ENCODE data around the gene IZUMO1R. TPM values are rescaled to one million over a fixed set of nuclear protein-coding genes. Genes with fewer than 3 reads are reported as not detected.
"Not testable (repeated sequence)": the region's sequence is repeated elsewhere in the genome, so short reads cannot be mapped to it uniquely, and the experiment has no call there.

Gene IZUMO1R
- total RNA-seq, 1 donor from 2014 or later = not detected

GRCh38 chr11:94342250-94342649 lies 37.9 kb downstream of the IZUMO1R start:
- no peak for DNase-seq (ENCODE audit: low spot score in 2 of 2, unreplicated experiment in 2 of 2)
- no peak for TF ChIP-seq CTCF (IDR thresholded peaks at IDR 0.05; ENCODE audit: unreplicated experiment)
- no peaks in the 10 kb centered on the region for H3K36me3 Mint-ChIP-seq
- no peaks in the 10 kb centered on the region for H3K27me3 Mint-ChIP-seq (ENCODE audit: low read depth)
- no peak overlapping the region for H3K27ac Mint-ChIP-seq
- no peaks in the 10 kb centered on the region for H3K4me1 Mint-ChIP-seq
- peaks cover 21% of the 10 kb centered on the region for H3K9me3 Mint-ChIP-seq
- no peak overlapping the region for H3K4me3 Mint-ChIP-seq

GRCh38 chr11:94343495-94343894 lies 39.1 kb downstream of the IZUMO1R start:
- Mint-ChIP-seq H3K4me1 (no peaks in the 10 kb centered on the region), H3K27me3 (ENCODE audit: low read depth) (no peaks in the 10 kb centered on the region), H3K27ac (no peak overlapping the region), H3K36me3 (no peaks in the 10 kb centered on the region), H3K4me3 (no peak overlapping the region), H3K9me3 (peaks cover 25% of the 10 kb centered on the region)
- no peak for TF ChIP-seq CTCF (IDR thresholded peaks at IDR 0.05; ENCODE audit: unreplicated experiment)
- no peak for DNase-seq (ENCODE audit: low spot score in 2 of 2, unreplicated experiment in 2 of 2)

GRCh38 chr11:94346311-94346710 lies 41.9 kb downstream of the IZUMO1R start:
- peaks cover 20% of the 10 kb centered on the region for H3K9me3 Mint-ChIP-seq
- H3K36me3 Mint-ChIP-seq; H3K4me3 Mint-ChIP-seq; H3K27me3 Mint-ChIP-seq (ENCODE audit: low read depth); H3K4me1 Mint-ChIP-seq; H3K27ac Mint-ChIP-seq; DNase-seq (ENCODE audit: low spot score in 2 of 2, unreplicated experiment in 2 of 2): not testable (repeated sequence)

GRCh38 chr11:94350850-94351563 lies 46.6 kb downstream of the IZUMO1R start:
- not testable (repeated sequence) for H3K4me3 Mint-ChIP-seq; DNase-seq (ENCODE audit: low spot score in 2 of 2, unreplicated experiment in 2 of 2); H3K27ac Mint-ChIP-seq; H3K36me3 Mint-ChIP-seq; H3K27me3 Mint-ChIP-seq (ENCODE audit: low read depth); H3K4me1 Mint-ChIP-seq
- peaks cover 16% of the 10 kb centered on the region for H3K9me3 Mint-ChIP-seq

Other genes starting within 250 kb of the IZUMO1R start
- gene PANX1, start 175.7 kb upstream of the IZUMO1R start, total RNA-seq = 40.1 to 42.9 TPM (median 41.2 TPM) in 3 replicates
- 0.09 to 0.18 TPM (median 0.11 TPM) in 3 replicates for gene GPR83, start 96.8 kb downstream of the IZUMO1R start, total RNA-seq
- 36.4 to 39.4 TPM (median 39.2 TPM) in 3 replicates for gene MRE11, start 189.3 kb downstream of the IZUMO1R start, total RNA-seq
- 16.6 to 18.9 TPM (median 16.6 TPM) in 3 replicates for gene ANKRD49, start 189.4 kb downstream of the IZUMO1R start, total RNA-seq
- gene C11orf97, start 207.9 kb downstream of the IZUMO1R start, total RNA-seq = not detected in 3 replicates
- gene FUT4, start 239.3 kb downstream of the IZUMO1R start, total RNA-seq = 12.9 to 14.0 TPM (median 12.9 TPM) in 3 replicates

Data from mesothelial cell of epicardium (in vitro differentiated cells).